ENCODE results near the gene SBNO2. TPM values are rescaled to one million over a fixed set of nuclear protein-coding genes. Genes with fewer than 3 reads are reported as not detected.

The SBNO2 gene
- polyA plus RNA-seq, 1 of the 3 experiments (the other 2 are of a cell fraction), result 18.3 TPM

GRCh38 chr19:1126984-1127760, 46.9 kb downstream of the SBNO2 start:
- H3K79me2 ChIP-seq (ENCODE audit: insufficient read depth), result peaks cover 10% of the 10 kb centered on the region; the same call in 1 of the 2 replicates
- peaks cover 0 to 12% of the 10 kb centered on the region in 2 experiments; a peak in 2 of 4 replicates for H3K4me1 ChIP-seq (ENCODE audit: control insufficient read depth in 1 of 2, insufficient read depth in 2 of 2, low read depth in 1 of 2, low read length in 1 of 2)
- peaks cover 8% of the 10 kb centered on the region for H3F3A ChIP-seq (replicated peaks; ENCODE audit: insufficient read depth)
- peak overlapping the region; percentile 36; the same call in 1 of the 2 replicates for H3K9ac ChIP-seq
- H3K9me3 ChIP-seq, result no peaks in the 10 kb centered on the region
- H4K20me1 ChIP-seq (ENCODE audit: insufficient read depth), result 0 out of 2 replicates have a peak, but pooled peaks cover 4% of the 10 kb centered on the region
- no peaks in the 10 kb centered on the region for H3K27me3 ChIP-seq (ENCODE audit: insufficient read depth)
- TF ChIP-seq USF2 (IDR thresholded peaks at IDR 0.05; ENCODE audit: borderline replicate concordance, low read depth, low read length) (no peak), MXI1 (IDR thresholded peaks at IDR 0.05; ENCODE audit: low read depth, low read length) (no peak), USF1 (IDR thresholded peaks at IDR 0.05; ENCODE audit: borderline replicate concordance, low read depth) (no peak), PBX3 (IDR thresholded peaks at IDR 0.05) (no peak), CTCF (IDR thresholded peaks at IDR 0.05) (no peak), YY1 (IDR thresholded peaks at IDR 0.05; ENCODE audit: low read depth) (no peak), EP300 (IDR thresholded peaks at IDR 0.05; ENCODE audit: borderline replicate concordance in 1 of 2, low read depth in 1 of 2, low read length in 1 of 2) (no peak), FOXJ3 (CRISPR knock-in tag; IDR thresholded peaks at IDR 0.05) (no peak), SIN3A (IDR thresholded peaks at IDR 0.05; ENCODE audit: borderline replicate concordance, low read depth, low read length) (no peak), TCF12 (IDR thresholded peaks at IDR 0.05) (no peak), NFIC (IDR thresholded peaks at IDR 0.05; ENCODE audit: borderline replicate concordance) (no peak), ZBTB33 (IDR thresholded peaks at IDR 0.05; ENCODE audit: borderline replicate concordance, low read depth) (no peak), FOSL2 (IDR thresholded peaks at IDR 0.05; ENCODE audit: borderline replicate concordance, low read depth) (no peak), MAX (IDR thresholded peaks at IDR 0.05; ENCODE audit: low read depth) (no peak), RXRA (IDR thresholded peaks at IDR 0.05; ENCODE audit: borderline replicate concordance, low read depth) (no peak), GABPA (IDR thresholded peaks at IDR 0.05; ENCODE audit: low read depth) (no peak), POLR2AphosphoS5 (IDR thresholded peaks at IDR 0.05; ENCODE audit: low read depth, low read length) (no peak), GATA2 (CRISPR knock-in tag; IDR thresholded peaks at IDR 0.05) (no peak), REST (IDR thresholded peaks at IDR 0.05; ENCODE audit: low read depth, low read length) (no peak), JUND (IDR thresholded peaks at IDR 0.05) (no peak)
- CTCF ChIA-PET, result no interaction called here
- WGBS (ENCODE audit: low lambda C conversion rate), result 97% methylated on average over 26 of the region's 33 CpGs
- no peaks in the 10 kb centered on the region for H3K9me2 ChIP-seq
- H3K27ac ChIP-seq (ENCODE audit: low read depth in 2 of 2, low read length in 1 of 2), result no peak overlapping the region
- POLR2A ChIA-PET, result no interaction called here
- DNase-seq, result no peak
- H3K4me2 ChIP-seq, result no peak overlapping the region
- no peak overlapping the region for H3K4me3 ChIP-seq (ENCODE audit: low read depth in 2 of 2, low read length in 1 of 2)
- peaks cover 7% of the 10 kb centered on the region in 2 experiments for H3K36me3 ChIP-seq (replicated peaks in 1 of 2; ENCODE audit: control insufficient read depth in 1 of 2, insufficient read depth in 2 of 2, low read length in 1 of 2)
- H2AFZ ChIP-seq (ENCODE audit: low read depth), result no peak overlapping the region

Data from SK-N-SH (cell line).